CD14-positive monocyte (primary cell): Measurements from ENCODE around the gene SESN3. TPM values are rescaled to one million over a fixed set of nuclear protein-coding genes. Genes with fewer than 3 reads are reported as not detected.

Experiments
- DNase-seq, 3 donors: peaks; one replicate each; pipeline ENCODE4 v3.0.0-alpha.2; 2011 to 2022
- H2AFZ ChIP-seq: 2 replicates; pipeline ENCODE4 v1.6.0; 2012; ENCODE audit warnings: mild to moderate bottlenecking, low read depth, low read length, inconsistent platforms; ENCODE audit not compliant: insufficient read depth, poor library complexity, severe bottlenecking
- H3K27ac ChIP-seq, 2 donors: 1 replicate in 1 of 2; 2 replicates in 1 of 2; pipeline ENCODE4 v1.5.1; 2012 to 2013; ENCODE audit warnings: low read length in 2 of 2, control low read depth in 1 of 2, inconsistent platforms in 1 of 2, low read depth in 1 of 2, mild to moderate bottlenecking in 1 of 2
- H3K27me3 ChIP-seq, 2 donors: one replicate each; pipeline versions ENCODE4 v1.6.0 to v1.6.1; 2011 to 2013; ENCODE audit warnings: low read length in 2 of 2; ENCODE audit not compliant: control insufficient read depth in 2 of 2, insufficient read depth in 2 of 2
- H3K36me3 ChIP-seq, 2 donors: replicated peaks in 1 of 2; 1 replicate in 1 of 2; 2 replicates in 1 of 2; pipeline versions ENCODE4 v1.5.1 to v1.6.1; 2012 to 2013; ENCODE audit warnings: low read length in 2 of 2, control low read depth in 1 of 2, inconsistent platforms in 1 of 2, mild to moderate bottlenecking in 1 of 2; ENCODE audit not compliant: insufficient read depth in 2 of 2, control insufficient read depth in 1 of 2
- H3K4me1 ChIP-seq, 2 donors: 1 replicate in 1 of 2; 2 replicates in 1 of 2; pipeline versions ENCODE4 v1.5.1 to v1.6.1; 2012 to 2013; ENCODE audit warnings: low read length in 2 of 2, control low read depth in 1 of 2, inconsistent platforms in 1 of 2, mild to moderate bottlenecking in 1 of 2, moderate library complexity in 1 of 2; ENCODE audit not compliant: insufficient read depth in 2 of 2, control insufficient read depth in 1 of 2
- H3K4me2 ChIP-seq: replicated peaks from 2 replicates; pipeline ENCODE3; 2012; ENCODE audit warnings: low read length, moderate library complexity, mild to moderate bottlenecking; ENCODE audit not compliant: poor library complexity, severe bottlenecking; ENCODE audit errors: extremely low read depth
- H3K4me3 ChIP-seq, 3 experiments: fragments of 200-600 bp in 1 of 3; sonication (generic) in 1 of 3; replicated peaks in 1 of 3; 1 replicate in 2 of 3; 2 replicates in 1 of 3; pipeline ENCODE4 v1.5.1; 2011 to 2013; ENCODE audit warnings: low read length in 3 of 3, mild to moderate bottlenecking in 3 of 3, control low read depth in 2 of 3, low read depth in 2 of 3, inconsistent platforms in 1 of 3, moderate library complexity in 1 of 3
- H3K79me2 ChIP-seq: 2 replicates; pipeline ENCODE4 v1.6.0; 2012; ENCODE audit warnings: mild to moderate bottlenecking, control low read depth, inconsistent platforms, low read length, moderate library complexity; ENCODE audit not compliant: insufficient read depth
- H3K9ac ChIP-seq: 2 replicates; pipeline ENCODE4 v1.6.0; 2017; ENCODE audit warnings: low read length, mild to moderate bottlenecking; ENCODE audit not compliant: insufficient read depth, poor library complexity, severe bottlenecking
- H3K9me3 ChIP-seq, 2 donors: replicated peaks in 1 of 2; 1 replicate in 1 of 2; 2 replicates in 1 of 2; pipeline versions ENCODE4 v1.5.1 to v1.6.1; 2012 to 2013; ENCODE audit warnings: low read length in 2 of 2, control low read depth in 1 of 2; ENCODE audit not compliant: control insufficient read depth in 1 of 2, insufficient read depth in 1 of 2
- H4K20me1 ChIP-seq: 2 replicates; pipeline ENCODE4 v1.6.0; 2012; ENCODE audit warnings: mild to moderate bottlenecking, low read length, control low read depth, moderate library complexity; ENCODE audit not compliant: insufficient read depth
- H3K27ac Mint-ChIP-seq, 7 donors: one replicate each; pipeline ENCODE4 v1.8.0; 2020; ENCODE audit warnings: mild to moderate bottlenecking in 7 of 7, mixed read lengths in 7 of 7, moderate library complexity in 6 of 7, inconsistent platforms in 2 of 7
- H3K27me3 Mint-ChIP-seq, 3 donors: one replicate each; pipeline ENCODE4 v1.8.0; 2021 to 2022; ENCODE audit warnings: low read depth in 3 of 3, mild to moderate bottlenecking in 3 of 3, mixed read lengths in 3 of 3, moderate library complexity in 3 of 3, inconsistent platforms in 1 of 3
- H3K36me3 Mint-ChIP-seq, 2 donors: one replicate each; pipeline ENCODE4 v1.8.0; 2020; ENCODE audit warnings: mixed read lengths in 2 of 2, inconsistent platforms in 1 of 2, mild to moderate bottlenecking in 1 of 2
- H3K4me1 Mint-ChIP-seq: one replicate; pipeline ENCODE4 v1.8.0; 2020; ENCODE audit warnings: mild to moderate bottlenecking, mixed read lengths
- H3K4me3 Mint-ChIP-seq, 2 donors: one replicate each; pipeline ENCODE4 v1.8.0; 2020; ENCODE audit warnings: mild to moderate bottlenecking in 2 of 2, mixed read lengths in 2 of 2, moderate library complexity in 1 of 2
- H3K9me3 Mint-ChIP-seq, 7 donors: one replicate each; pipeline ENCODE4 v1.8.0; 2020 to 2022; ENCODE audit warnings: mixed read lengths in 7 of 7, mild to moderate bottlenecking in 6 of 7, moderate library complexity in 6 of 7, inconsistent platforms in 2 of 7
- CTCF ChIP-seq: fragments of 200-600 bp; IDR thresholded peaks from one replicate; pipeline ENCODE4 v1.8.0; 2022; ENCODE audit warnings: antibody characterized with exemption, mild to moderate bottlenecking
- WGBS: methylation state at CpG from one replicate; pipeline ENCODE4 v1.1.5; 2013; ENCODE audit warnings: missing lambda C conversion rate; ENCODE audit not compliant: insufficient coverage; 5-methylcytosine and 5-hydroxymethylcytosine counted together
- intact Hi-C, 2 donors: fragments of 100-400 bp; cut with micrococcal nuclease; formaldehyde crosslinking; loops; one replicate each; pipeline versions ENCODE4 v1.15.0 to v1.15.1; 2023
- polyA plus RNA-seq, 3 donors: library from polyadenylated mRNA; depleted of rRNA in 1 of 3; unstranded in 2 of 3; stranded (reverse) in 1 of 3; fragments of 300-500 nt in 2 of 3; fragments of >200 nt in 1 of 3; fragmentation: Illumina TruSeq in 2 of 3; gene quantifications; 1 replicate in 2 of 3; 2 replicates in 1 of 3; pipeline ENCODE4 v1.2.3, GENCODE V29; 2012 to 2021

The SESN3 gene
- polyA plus RNA-seq, 3 donors = 1.1 to 7.4 (median 1.4) TPM

GRCh38 chr11:95279921-95280868 lies 49.2 kb upstream of the SESN3 start:
- Histone ChIP-seq H3K27ac (peak overlapping the region; percentile 75 to 85), H3K4me2 (peak overlapping the region; percentile 63), H3K27me3 (no peaks in the 10 kb centered on the region), H3K9ac (no peak overlapping the region), H2AFZ (peak overlapping the region; percentile 36), H3K4me3 (peak overlapping the region in 1 of 3 experiments; percentile 54), H3K4me1 (peaks cover 48% of the 10 kb centered on the region in 2 donors), H4K20me1 (no peaks in the 10 kb centered on the region), H3K79me2 (no peaks in the 10 kb centered on the region), H3K9me3 (no peaks in the 10 kb centered on the region), H3K36me3 (no peaks in the 10 kb centered on the region)
- peak overlapping the region; percentile 35 to 92 (median 85) for H3K27ac Mint-ChIP-seq
- peaks cover 57% of the 10 kb centered on the region for H3K4me1 Mint-ChIP-seq
- H3K9me3 Mint-ChIP-seq = peaks cover 0 to 1% (median 0%) of the 10 kb centered on the region in 7 donors
- H3K36me3 Mint-ChIP-seq = no peaks in the 10 kb centered on the region
- H3K27me3 Mint-ChIP-seq = peaks cover 0 to 1% (median 0%) of the 10 kb centered on the region in 3 donors
- peak in 2 of 3 donors; percentile 57 to 62 for DNase-seq
- WGBS = 31% methylated on average over 2 of the region's 6 CpGs
- TF ChIP-seq CTCF = no peak
- H3K4me3 Mint-ChIP-seq = peak overlapping the region in 1 of 2 donors; percentile 62
- intact Hi-C loops = loop anchor here (5.0 to 10.0 kb wide), 2 partner anchors 45 to 48 kb away; partner anchors contain the start of gene SESN3 (in 2 of the 2)

- Histone ChIP-seq H3K36me3 (no peaks in the 10 kb centered on the region), H3K9ac (no peak overlapping the region), H3K4me3 (no peak overlapping the region), H3K27me3 (no peaks in the 10 kb centered on the region), H3K4me2 (no peak overlapping the region), H3K79me2 (no peaks in the 10 kb centered on the region), H4K20me1 (no peaks in the 10 kb centered on the region), H2AFZ (no peak overlapping the region), H3K27ac (no peak overlapping the region), H3K9me3 (peaks cover 0 to 3% of the 10 kb centered on the region in 2 donors), H3K4me1 (peaks cover 31 to 33% of the 10 kb centered on the region in 2 donors)
- H3K4me3 Mint-ChIP-seq = no peak overlapping the region
- intact Hi-C loops = no loop called here
- peaks cover 41% of the 10 kb centered on the region for H3K4me1 Mint-ChIP-seq
- H3K9me3 Mint-ChIP-seq = peaks cover 0 to 9% (median 4%) of the 10 kb centered on the region in 7 donors
- no peak for TF ChIP-seq CTCF
- H3K27ac Mint-ChIP-seq = no peak overlapping the region
- H3K27me3 Mint-ChIP-seq = no peaks in the 10 kb centered on the region
- no peaks in the 10 kb centered on the region for H3K36me3 Mint-ChIP-seq
- DNase-seq = no peak
- no CpG with 5 or more reads among the region's 2 CpGs for WGBS
Observed at GRCh38 chr11:95277868-95278267, 46.9 kb upstream of the SESN3 start.
